Measurements from ENCODE around the gene MYO1F. TPM values are rescaled to one million over a fixed set of nuclear protein-coding genes. Genes with fewer than 3 reads are reported as not detected.

Gene MYO1F
- total RNA-seq, 2 donors from 2014 or later, result 6.1 to 9.4 TPM

- intact Hi-C loops (cut with DNase I), result no loop called here
- Histone ChIP-seq H3K27me3 (replicated peaks; ENCODE audit: insufficient read depth) (no peaks in the 10 kb centered on the region), H3K27ac (no peak overlapping the region), H3K4me3 (no peak overlapping the region), H3K4me1 (replicated peaks) (no peaks in the 10 kb centered on the region), H3K9me3 (no peaks in the 10 kb centered on the region), H3K36me3 (no peaks in the 10 kb centered on the region)
- no peak for DNase-seq (ENCODE audit: low spot score)
- no peak for TF ChIP-seq POLR2AphosphoS5 (IDR thresholded peaks at IDR 0.05)
- TF ChIP-seq POLR2A (IDR thresholded peaks at IDR 0.05), result no peak
- TF ChIP-seq CTCF (IDR thresholded peaks at IDR 0.05), result no peak
- whole genome bisulfite sequencing, result 77% methylated on average over 6 of the region's 6 CpGs
Measured at GRCh38 chr19:8616861-8617260, 39.6 kb upstream of the MYO1F start.

- intact Hi-C loops (cut with DNase I), result no loop called here
- H3K4me3 ChIP-seq, result no peak overlapping the region
- no peak overlapping the region for H3K27ac ChIP-seq
- TF ChIP-seq POLR2A (IDR thresholded peaks at IDR 0.05) (no peak), CTCF (IDR thresholded peaks at IDR 0.05) (peak; percentile 45 to 70 (median 58))
- H3K4me1 ChIP-seq (replicated peaks), result no peaks in the 10 kb centered on the region
- H3K36me3 ChIP-seq, result no peaks in the 10 kb centered on the region
- H3K27me3 ChIP-seq (replicated peaks; ENCODE audit: insufficient read depth), result no peaks in the 10 kb centered on the region
- no peak for DNase-seq (ENCODE audit: low spot score)
- 41% methylated on average over 23 of the region's 23 CpGs for WGBS
- no peaks in the 10 kb centered on the region for H3K9me3 ChIP-seq
Measured at GRCh38 chr19:8615813-8616596, 38.8 kb upstream of the MYO1F start.

GRCh38 chr19:8615024-8615423, 37.8 kb upstream of the MYO1F start:
- Histone ChIP-seq H3K4me1 (replicated peaks) (no peaks in the 10 kb centered on the region), H3K27ac (no peak overlapping the region), H3K4me3 (no peak overlapping the region), H3K27me3 (replicated peaks; ENCODE audit: insufficient read depth) (no peaks in the 10 kb centered on the region), H3K36me3 (no peaks in the 10 kb centered on the region), H3K9me3 (no peaks in the 10 kb centered on the region)
- no peak for TF ChIP-seq POLR2A (IDR thresholded peaks at IDR 0.05)
- TF ChIP-seq CTCF (IDR thresholded peaks at IDR 0.05), result no peak
- TF ChIP-seq POLR2AphosphoS5 (IDR thresholded peaks at IDR 0.05), result no peak
- intact Hi-C loops (cut with DNase I), result no loop called here
- WGBS, result 35% methylated on average over 6 of the region's 6 CpGs
- DNase-seq (ENCODE audit: low spot score), result no peak

DNA sequence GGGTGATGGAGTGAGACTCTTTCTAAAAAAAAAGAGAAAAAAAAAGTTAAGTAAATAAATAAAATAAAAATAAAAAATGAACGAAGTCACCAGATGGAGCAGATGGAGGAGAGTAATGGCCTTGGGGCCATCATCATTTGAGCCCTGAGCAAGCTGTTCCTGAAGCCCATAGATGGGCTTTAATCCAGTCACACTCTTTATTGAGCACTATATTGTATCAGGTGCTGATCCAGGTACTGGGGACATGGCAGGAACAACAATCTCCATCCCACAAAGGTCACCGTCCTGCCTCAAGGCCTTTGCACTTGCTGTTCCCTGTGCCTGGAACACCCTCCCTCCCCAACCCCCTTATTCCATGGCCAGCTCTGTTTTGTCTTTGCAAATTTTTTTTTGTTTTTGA, 37.2 kb upstream of the MYO1F start:
- H3K9me3 ChIP-seq, result no peaks in the 10 kb centered on the region
- 75% methylated on average over 2 of the region's 2 CpGs for WGBS

More for the DNA sequence above, 37.2 kb upstream of the MYO1F start:
- H3K36me3 ChIP-seq, result no peaks in the 10 kb centered on the region
- no peak overlapping the region for H3K27ac ChIP-seq
- no peak overlapping the region for H3K4me3 ChIP-seq
- H3K4me1 ChIP-seq (replicated peaks), result peaks cover 2% of the 10 kb centered on the region
- DNase-seq (ENCODE audit: low spot score), result no peak
- intact Hi-C loops (cut with DNase I), result no loop called here
- no peak for TF ChIP-seq CTCF (IDR thresholded peaks at IDR 0.05)
- TF ChIP-seq POLR2A (IDR thresholded peaks at IDR 0.05), result no peak
- no peak for TF ChIP-seq POLR2AphosphoS5 (IDR thresholded peaks at IDR 0.05)
- H3K27me3 ChIP-seq (replicated peaks; ENCODE audit: insufficient read depth), result no peaks in the 10 kb centered on the region
